ENCODE data around the gene ZNF665. TPM values are rescaled to one million over a fixed set of nuclear protein-coding genes. Genes with fewer than 3 reads are reported as not detected.

ZNF665 gene
- total RNA-seq, 1 donor, result 1.7 TPM

DNA sequence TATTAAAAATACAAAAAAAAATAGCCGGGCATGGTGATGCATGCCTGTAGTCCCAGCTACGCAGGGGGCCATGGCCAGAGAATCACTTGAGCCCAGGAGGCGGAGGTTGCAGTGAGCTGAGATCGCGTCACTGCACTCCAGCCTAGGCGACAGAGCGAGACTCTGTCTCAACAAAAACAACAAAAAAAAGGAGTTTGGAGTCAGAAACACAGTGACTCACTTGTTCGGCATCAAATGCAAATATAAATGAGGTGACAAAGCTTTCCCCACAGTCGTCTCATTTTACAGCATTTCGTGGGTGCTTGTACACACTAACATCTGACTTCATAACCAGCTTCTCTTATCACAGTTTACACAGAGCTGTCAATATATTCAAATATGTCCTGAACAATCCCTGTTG lies 11.0 kb downstream of the ZNF665 start:
- no peak overlapping the region for H3K4me3 ChIP-seq (ENCODE audit: low read length)
- no peaks in the 10 kb centered on the region for H3K4me1 ChIP-seq (ENCODE audit: insufficient read depth, low read length)
- H3K27me3 ChIP-seq (ENCODE audit: insufficient read depth, low read length), result no peaks in the 10 kb centered on the region
- peaks cover 16% of the 10 kb centered on the region for H3K9me3 ChIP-seq (ENCODE audit: low read depth, low read length)

DNA sequence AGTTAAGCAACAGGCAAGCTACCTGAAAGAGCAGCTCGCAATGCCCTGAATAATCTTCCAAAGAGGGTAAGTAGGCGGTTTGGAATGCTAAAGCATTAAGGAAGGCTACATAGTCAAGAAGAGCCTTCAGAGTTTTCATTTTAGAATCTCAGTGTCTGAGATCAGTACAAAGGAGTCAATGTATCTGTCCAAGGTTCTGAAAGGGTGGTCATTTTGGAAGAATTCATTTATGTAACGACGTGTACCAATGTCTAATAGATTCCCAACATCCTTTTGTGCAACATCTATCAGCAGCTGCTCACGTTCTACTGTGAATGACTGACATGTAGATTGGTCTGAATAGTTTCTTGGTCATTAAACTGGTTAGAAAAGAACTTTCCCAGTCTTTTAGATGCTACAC lies 15.2 kb downstream of the ZNF665 start:
- Histone ChIP-seq H3K27me3 (ENCODE audit: insufficient read depth, low read length) (no peaks in the 10 kb centered on the region), H3K4me1 (ENCODE audit: insufficient read depth, low read length) (no peaks in the 10 kb centered on the region), H3K9me3 (ENCODE audit: low read depth, low read length) (peaks cover 24% of the 10 kb centered on the region), H3K4me3 (ENCODE audit: low read length) (no peak overlapping the region)

DNA sequence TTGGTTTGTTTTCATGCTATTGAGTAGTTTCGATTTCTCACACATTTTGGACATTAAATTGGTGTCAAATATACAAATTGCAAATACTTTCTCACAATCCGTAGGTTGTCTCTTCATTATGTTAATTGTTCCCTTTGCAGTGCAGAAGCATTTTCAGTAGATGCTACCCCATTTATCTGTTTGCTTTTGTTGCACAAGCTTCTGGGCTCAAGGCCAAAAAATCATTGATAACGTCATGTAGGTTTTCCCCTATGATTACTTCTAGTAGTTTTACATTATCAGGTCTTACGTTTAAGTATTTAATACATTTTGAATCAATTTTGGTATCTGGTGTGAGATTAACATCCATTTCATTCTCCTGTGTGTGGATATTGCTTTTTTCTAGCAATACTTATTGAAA lies 20.3 kb downstream of the ZNF665 start:
- Histone ChIP-seq H3K4me1 (ENCODE audit: insufficient read depth, low read length) (no peaks in the 10 kb centered on the region), H3K9me3 (ENCODE audit: low read depth, low read length) (peaks cover 36% of the 10 kb centered on the region), H3K4me3 (ENCODE audit: low read length) (no peak overlapping the region), H3K27me3 (ENCODE audit: insufficient read depth, low read length) (no peaks in the 10 kb centered on the region)

DNA sequence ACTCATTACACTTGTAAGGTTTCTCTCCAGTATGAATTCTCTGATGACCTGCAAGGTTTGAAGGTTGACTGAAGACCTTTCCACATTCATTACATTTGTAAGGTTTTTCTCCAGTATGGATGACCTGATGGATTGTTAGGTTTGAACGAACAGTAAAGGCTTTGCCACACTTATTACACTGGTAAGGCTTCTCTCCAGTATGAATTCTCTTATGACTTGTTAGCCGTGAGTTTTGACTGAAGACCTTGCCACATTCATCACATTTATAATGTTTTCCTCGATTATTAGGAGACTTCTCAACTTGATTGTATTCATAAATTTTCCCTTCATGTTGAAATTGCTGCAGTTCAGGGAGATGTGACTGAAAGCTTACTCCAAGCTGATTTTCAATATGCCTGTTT lies 27.5 kb downstream of the ZNF665 start:
- Histone ChIP-seq H3K9me3 (ENCODE audit: low read depth, low read length) (peaks cover 51% of the 10 kb centered on the region), H3K4me3 (ENCODE audit: low read length) (no peak overlapping the region), H3K27me3 (ENCODE audit: insufficient read depth, low read length) (no peaks in the 10 kb centered on the region), H3K4me1 (ENCODE audit: insufficient read depth, low read length) (no peaks in the 10 kb centered on the region)

DNA sequence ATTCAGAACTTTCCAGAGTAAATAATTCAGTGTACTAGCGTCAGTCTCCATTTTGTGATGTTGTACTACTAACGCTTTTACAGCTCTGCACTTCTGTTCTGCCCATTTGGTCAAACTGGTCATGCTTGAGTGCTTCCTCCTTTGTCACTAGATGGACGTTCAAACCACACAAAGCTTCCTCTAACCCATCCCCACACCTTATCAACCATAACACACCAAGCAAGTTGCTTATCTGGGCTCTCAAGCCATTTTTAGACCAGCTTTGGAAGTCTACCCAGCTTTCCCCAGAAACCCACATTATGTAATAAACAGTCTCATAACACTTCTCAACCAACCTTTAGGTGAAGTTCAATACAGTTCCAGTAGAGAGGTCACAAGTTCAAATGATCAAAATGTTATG lies 32.0 kb downstream of the ZNF665 start:
- Histone ChIP-seq H3K27me3 (ENCODE audit: insufficient read depth, low read length) (no peaks in the 10 kb centered on the region), H3K4me3 (ENCODE audit: low read length) (no peak overlapping the region), H3K4me1 (ENCODE audit: insufficient read depth, low read length) (peaks cover 16% of the 10 kb centered on the region), H3K9me3 (ENCODE audit: low read depth, low read length) (peaks cover 30% of the 10 kb centered on the region)

DNA sequence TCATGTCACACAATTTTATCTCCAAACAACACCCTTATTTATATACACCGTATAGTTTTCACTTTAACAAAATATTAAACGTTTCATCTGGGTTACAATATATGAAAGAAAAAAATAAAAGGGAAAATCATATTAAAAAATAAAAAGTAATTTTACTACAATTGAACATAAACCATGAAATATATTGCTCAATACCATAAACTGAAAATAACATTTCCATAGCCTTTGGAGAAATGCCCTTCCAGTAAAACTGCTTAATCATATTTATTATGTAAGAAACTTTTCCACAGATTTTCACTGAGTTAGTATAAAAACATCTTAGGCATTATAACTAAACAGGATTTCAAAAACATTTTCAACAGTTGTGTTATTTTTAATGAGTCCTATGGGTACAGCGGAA lies 32.8 kb downstream of the ZNF665 start:
- Histone ChIP-seq H3K4me1 (ENCODE audit: insufficient read depth, low read length) (peaks cover 16% of the 10 kb centered on the region), H3K27me3 (ENCODE audit: insufficient read depth, low read length) (no peaks in the 10 kb centered on the region), H3K4me3 (ENCODE audit: low read length) (no peak overlapping the region), H3K9me3 (ENCODE audit: low read depth, low read length) (peaks cover 22% of the 10 kb centered on the region)

DNA sequence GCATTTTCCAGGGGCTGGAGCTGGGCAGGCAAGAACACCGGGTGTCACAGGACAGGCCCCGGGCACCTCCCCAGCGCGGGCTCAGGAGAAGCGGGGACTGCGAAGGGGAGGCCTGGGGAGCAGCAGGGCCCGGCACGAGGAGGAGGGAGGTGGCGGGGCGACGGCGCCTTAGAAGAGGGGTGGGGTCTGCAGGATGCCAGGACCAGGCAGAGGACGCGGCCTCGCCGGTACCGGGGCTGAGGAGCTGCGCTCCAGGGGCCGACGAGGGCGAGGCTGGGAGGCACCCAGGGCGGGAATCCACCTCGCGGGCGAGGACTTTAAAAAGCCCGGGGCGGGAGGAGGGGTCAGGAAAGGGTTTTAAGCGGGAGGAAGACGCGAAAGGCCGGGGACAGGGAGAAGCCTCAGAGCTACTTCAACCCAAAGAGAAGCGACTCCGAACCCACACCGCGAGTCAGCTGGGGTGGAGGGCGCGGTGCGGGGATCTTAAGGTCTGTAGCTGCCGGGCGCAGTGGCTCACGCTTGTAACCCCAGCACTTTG lies 35.0 kb downstream of the ZNF665 start:
- Histone ChIP-seq H3K4me1 (ENCODE audit: insufficient read depth, low read length) (peaks cover 16% of the 10 kb centered on the region), H3K9me3 (ENCODE audit: low read depth, low read length) (peaks cover under 1% of the 10 kb centered on the region), H3K4me3 (ENCODE audit: low read length) (peak overlapping the region; percentile 54), H3K27me3 (ENCODE audit: insufficient read depth, low read length) (no peaks in the 10 kb centered on the region)

DNA sequence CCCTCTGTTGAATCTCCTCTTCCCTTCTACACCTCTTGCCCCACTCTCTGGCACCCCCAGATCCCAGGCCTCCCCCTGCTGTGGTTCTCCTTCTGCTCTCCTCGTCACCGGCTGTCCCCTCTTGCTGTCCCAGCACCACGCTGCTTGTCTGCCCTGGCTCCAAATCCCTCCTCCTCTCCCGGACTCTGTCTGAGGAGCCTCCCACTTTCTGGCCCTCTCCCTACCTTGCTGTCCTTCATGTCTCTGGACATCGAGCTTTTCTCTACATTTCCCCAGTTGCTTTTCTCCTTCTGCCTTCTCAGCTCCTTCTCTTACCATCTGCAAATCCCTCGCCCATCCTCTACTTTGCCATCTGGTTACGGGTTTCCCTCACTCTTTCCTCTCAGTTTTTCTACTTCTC lies 35.5 kb downstream of the ZNF665 start:
- Histone ChIP-seq H3K4me1 (ENCODE audit: insufficient read depth, low read length) (peaks cover 16% of the 10 kb centered on the region), H3K27me3 (ENCODE audit: insufficient read depth, low read length) (no peaks in the 10 kb centered on the region), H3K9me3 (ENCODE audit: low read depth, low read length) (no peaks in the 10 kb centered on the region), H3K4me3 (ENCODE audit: low read length) (no peak overlapping the region)

DNA sequence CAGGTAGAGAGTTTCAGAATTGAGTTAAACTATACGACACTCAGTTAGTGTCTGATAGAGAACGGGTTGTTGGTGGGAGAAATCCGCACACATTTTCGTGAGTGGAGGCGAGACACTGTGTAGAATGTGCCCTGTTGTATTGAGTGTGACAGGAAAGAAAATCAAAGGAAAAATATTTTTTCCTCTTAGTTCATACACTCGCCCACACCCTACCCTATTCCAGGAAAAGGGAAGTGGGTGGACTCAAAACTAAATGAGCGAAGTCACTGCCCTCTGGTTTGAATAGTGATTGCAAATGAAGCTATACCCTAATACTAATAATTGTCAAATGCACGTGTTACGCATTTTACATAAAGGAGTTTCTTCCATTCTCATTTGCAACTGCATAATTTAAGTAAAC lies 36.3 kb downstream of the ZNF665 start:
- H3K4me3 ChIP-seq (ENCODE audit: low read length), result no peak overlapping the region
- H3K4me1 ChIP-seq (ENCODE audit: insufficient read depth, low read length), result peaks cover 16% of the 10 kb centered on the region
- no peaks in the 10 kb centered on the region for H3K9me3 ChIP-seq (ENCODE audit: low read depth, low read length)
- no peaks in the 10 kb centered on the region for H3K27me3 ChIP-seq (ENCODE audit: insufficient read depth, low read length)

DNA sequence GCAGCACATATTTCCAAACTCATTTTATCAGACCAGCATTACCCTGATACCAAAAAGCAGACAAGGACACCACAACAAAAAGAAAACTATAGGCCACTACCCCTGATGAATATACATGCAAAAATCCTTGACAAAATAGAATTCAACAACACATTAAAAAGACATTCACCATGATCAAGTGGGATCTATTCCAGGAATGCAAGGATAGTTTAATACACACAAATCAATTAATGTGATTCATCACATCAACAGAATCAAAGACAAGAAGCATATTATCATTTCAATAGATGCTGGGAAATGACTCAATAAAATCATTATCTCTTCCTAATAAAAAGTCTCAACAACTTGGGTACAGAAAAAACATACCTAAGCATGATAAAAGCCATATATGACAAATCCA lies 45.5 kb downstream of the ZNF665 start:
- H3K4me1 ChIP-seq (ENCODE audit: insufficient read depth, low read length), result no peaks in the 10 kb centered on the region
- H3K27me3 ChIP-seq (ENCODE audit: insufficient read depth, low read length), result no peaks in the 10 kb centered on the region
- peaks cover 61% of the 10 kb centered on the region for H3K9me3 ChIP-seq (ENCODE audit: low read depth, low read length)
- no peak overlapping the region for H3K4me3 ChIP-seq (ENCODE audit: low read length)

DNA sequence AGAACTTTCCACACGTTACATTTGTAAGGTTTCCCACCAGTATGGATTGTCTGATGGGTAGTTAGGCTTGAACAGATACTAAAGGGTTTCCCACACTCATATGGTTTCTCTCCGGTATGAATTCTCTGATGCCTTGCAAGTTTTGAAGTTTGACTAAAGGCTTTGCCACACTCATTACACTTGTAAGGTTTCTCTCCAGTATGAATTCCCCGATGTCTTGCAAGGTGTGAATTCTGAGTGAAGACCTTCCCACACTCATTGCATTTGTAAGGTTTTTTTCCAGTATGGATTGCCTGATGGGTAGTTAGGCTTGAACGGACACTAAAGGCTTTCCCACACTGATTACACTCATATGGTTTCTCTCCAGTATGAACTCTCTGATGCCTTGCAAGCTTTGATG lies 52.8 kb downstream of the ZNF665 start:
- Histone ChIP-seq H3K9me3 (ENCODE audit: low read depth, low read length) (peaks cover 86% of the 10 kb centered on the region), H3K4me1 (ENCODE audit: insufficient read depth, low read length) (no peaks in the 10 kb centered on the region), H3K4me3 (ENCODE audit: low read length) (no peak overlapping the region), H3K27me3 (ENCODE audit: insufficient read depth, low read length) (no peaks in the 10 kb centered on the region)

DNA sequence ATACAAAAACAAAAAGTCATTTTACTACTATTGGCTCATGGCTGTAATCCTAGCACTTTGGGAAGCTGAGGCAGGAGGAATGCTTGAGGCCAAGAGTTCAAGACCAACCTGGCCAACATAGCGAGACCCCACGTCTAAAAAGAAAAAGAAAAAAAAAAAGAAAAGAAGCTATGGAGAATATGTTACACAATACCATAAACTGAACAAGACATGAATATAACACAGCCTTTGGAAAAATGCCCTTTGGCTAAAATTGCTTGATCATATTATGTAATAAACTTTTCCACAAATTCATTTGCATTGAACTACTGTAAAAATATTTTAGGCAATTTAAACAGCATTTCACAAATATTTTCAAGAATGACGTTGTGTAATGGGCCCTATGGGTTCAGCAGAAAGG lies 56.7 kb downstream of the ZNF665 start:
- Histone ChIP-seq H3K9me3 (ENCODE audit: low read depth, low read length) (peaks cover 74% of the 10 kb centered on the region), H3K27me3 (ENCODE audit: insufficient read depth, low read length) (no peaks in the 10 kb centered on the region), H3K4me3 (ENCODE audit: low read length) (no peak overlapping the region), H3K4me1 (ENCODE audit: insufficient read depth, low read length) (peaks cover 16% of the 10 kb centered on the region)

DNA sequence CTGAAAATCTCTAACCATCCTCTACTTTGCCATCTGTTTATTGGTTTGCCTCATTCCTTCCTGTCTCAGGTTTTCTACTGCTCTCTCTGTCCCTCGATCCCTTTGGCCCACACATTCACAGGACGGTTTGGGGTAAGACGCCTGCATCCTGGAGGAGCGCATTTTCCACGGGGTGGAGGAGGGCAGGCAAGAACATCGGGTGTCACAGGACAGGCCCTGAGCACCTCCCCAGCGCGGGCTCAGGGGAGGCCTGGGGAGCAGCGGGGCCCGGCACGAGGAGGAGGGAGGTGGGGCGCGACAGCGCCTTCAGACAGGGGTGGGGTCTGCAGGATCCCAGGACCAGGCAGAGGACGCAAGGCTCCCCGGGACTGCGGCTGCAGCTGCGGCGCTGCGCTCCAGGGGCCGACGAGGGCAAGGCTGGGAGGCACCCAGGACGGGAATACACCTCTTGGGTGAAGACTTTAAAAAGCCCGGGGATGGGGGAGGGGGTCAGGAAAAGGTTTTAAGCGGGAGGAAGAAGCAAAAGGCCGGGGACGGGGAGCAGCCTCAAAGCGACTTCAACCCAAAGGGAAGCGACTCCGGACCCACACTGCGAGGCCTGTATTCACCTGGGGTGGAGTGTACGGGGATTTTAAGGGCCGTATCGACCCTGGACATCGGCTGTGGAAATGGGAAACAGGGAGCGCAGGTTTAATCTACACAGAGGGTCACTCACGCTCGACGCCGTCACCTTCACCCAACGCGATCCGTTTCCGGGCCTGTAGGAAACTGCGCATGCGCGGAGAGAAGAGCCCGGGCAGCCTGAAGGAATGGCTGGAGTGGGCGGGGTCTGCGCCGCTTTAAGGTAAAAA lies 60.8 kb downstream of the ZNF665 start, which contains the start of gene ZNF415:
TSS of gene ZNF415 (minus strand) at position 770 of the 851 bp plus-strand sequence. CDS start 10,234 bp downstream, outside the sequence.
- peaks cover 38% of the 10 kb centered on the region for H3K9me3 ChIP-seq (ENCODE audit: low read depth, low read length)
- peaks cover 16% of the 10 kb centered on the region for H3K4me1 ChIP-seq (ENCODE audit: insufficient read depth, low read length)
- no peaks in the 10 kb centered on the region for H3K27me3 ChIP-seq (ENCODE audit: insufficient read depth, low read length)
- H3K4me3 ChIP-seq (ENCODE audit: low read length), result peak within 1 kb of the TSS; percentile 47

DNA sequence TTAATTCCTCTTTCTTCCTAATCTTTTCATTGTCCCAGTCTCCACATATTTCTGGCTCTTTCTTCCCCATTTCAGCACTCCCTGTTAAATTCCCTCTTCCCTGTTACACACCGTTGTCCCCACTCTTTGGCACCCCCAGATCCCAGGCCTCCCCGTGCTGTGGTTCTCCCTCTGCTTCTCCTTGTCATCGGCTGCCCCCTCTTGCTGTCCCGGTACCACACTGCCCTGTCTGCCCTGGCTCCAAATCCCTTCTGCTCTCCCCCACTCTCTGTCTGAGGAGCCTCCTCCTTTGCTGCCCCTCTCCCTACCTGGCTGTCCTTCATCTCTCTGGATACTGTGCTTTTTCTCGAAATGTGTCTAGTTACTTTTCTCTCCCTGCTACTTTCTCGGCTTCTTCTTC lies 61.4 kb downstream of the ZNF665 start:
- Histone ChIP-seq H3K4me3 (ENCODE audit: low read length) (no peak overlapping the region), H3K27me3 (ENCODE audit: insufficient read depth, low read length) (no peaks in the 10 kb centered on the region), H3K4me1 (ENCODE audit: insufficient read depth, low read length) (peaks cover 16% of the 10 kb centered on the region), H3K9me3 (ENCODE audit: low read depth, low read length) (peaks cover 31% of the 10 kb centered on the region)

DNA sequence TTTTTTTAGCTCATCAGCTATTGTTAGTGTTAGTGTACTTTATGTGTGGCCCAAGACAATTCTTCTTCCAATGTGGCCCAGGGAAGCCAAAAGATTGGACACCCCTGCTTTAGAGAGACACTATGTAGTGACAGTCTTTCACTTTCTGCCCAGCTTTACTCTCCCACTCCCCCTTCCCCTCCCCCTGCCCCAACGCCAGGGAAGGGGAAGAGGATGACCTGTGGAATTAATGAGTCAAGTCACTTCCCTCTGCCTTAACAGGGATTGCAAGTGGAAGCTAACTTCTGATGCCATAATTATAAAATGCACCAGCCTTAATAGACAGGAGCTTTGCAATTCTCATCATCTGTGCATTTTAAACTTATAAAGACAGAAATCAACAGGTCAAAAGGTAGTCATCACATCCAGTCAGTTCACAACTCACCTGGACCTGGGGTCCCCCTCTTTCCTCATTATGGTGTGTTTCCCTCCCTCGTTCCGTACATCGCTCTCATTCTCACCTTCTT lies 62.0 kb downstream of the ZNF665 start:
- Histone ChIP-seq H3K4me1 (ENCODE audit: insufficient read depth, low read length) (peaks cover 16% of the 10 kb centered on the region), H3K27me3 (ENCODE audit: insufficient read depth, low read length) (no peaks in the 10 kb centered on the region), H3K9me3 (ENCODE audit: low read depth, low read length) (peaks cover 25% of the 10 kb centered on the region), H3K4me3 (ENCODE audit: low read length) (no peak overlapping the region)

DNA sequence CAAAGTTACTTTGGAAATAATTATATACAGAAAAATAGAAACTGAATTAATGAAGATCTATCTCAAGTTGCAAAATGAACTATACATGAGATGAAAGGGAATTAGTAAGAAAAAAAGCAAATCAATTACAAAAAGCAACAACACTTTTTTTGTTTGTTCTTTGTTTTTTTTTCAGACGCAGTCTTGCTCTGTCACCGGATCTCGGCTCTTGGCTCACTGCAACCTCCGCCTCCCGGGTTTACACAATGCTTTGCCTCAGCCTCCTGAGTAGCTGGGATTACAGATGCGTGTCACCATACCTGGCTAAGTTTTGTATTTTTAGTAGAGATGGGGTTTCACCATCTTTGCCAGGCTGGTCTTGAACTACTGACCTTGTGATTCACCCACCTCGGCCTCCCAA lies 62.7 kb downstream of the ZNF665 start:
- H3K4me1 ChIP-seq (ENCODE audit: insufficient read depth, low read length), result peaks cover 16% of the 10 kb centered on the region
- H3K9me3 ChIP-seq (ENCODE audit: low read depth, low read length), result peaks cover 19% of the 10 kb centered on the region
- no peak overlapping the region for H3K4me3 ChIP-seq (ENCODE audit: low read length)
- no peaks in the 10 kb centered on the region for H3K27me3 ChIP-seq (ENCODE audit: insufficient read depth, low read length)

Data from mononuclear cell (primary cell).